Measurements from ENCODE around the gene MAPKAP1.

MAPKAP1 gene

GRCh38 chr9:125508249-125508648 lies 198.8 kb downstream of the MAPKAP1 start:
- DNase-seq: no peak

DNA sequence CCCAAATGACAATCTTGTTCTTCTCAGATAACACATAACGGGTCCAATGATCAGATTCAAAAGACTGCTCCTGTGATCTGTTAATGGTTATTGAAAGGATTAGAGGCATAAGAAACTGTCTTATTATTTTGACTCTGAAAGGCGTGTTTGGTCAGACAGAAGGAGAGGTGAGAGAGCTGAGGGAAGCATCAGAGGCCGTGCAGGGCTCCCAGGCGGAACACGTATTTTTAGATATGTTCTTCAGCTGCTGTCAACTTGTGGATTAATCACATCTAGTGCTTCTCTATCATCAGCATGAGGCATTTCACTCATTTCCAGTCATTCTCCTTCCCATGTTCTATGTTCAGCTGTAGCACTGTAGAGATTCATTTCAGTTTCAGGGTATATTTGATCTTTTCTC lies 199.8 kb downstream of the MAPKAP1 start:
- no peak for DNase-seq

- DNase-seq: no peak
These were observed 201.0 kb downstream of the MAPKAP1 start for GRCh38 chr9:125505988-125506438.

GRCh38 chr9:125504616-125505015 lies 202.4 kb downstream of the MAPKAP1 start:
- no peak for DNase-seq

GRCh38 chr9:125497906-125498305 lies 209.1 kb downstream of the MAPKAP1 start:
- DNase-seq: no peak

- DNase-seq: no peak
These were observed 209.5 kb downstream of the MAPKAP1 start for GRCh38 chr9:125497478-125497877.

- DNase-seq: no peak
These were observed 210.6 kb downstream of the MAPKAP1 start for GRCh38 chr9:125496313-125496834.

DNA sequence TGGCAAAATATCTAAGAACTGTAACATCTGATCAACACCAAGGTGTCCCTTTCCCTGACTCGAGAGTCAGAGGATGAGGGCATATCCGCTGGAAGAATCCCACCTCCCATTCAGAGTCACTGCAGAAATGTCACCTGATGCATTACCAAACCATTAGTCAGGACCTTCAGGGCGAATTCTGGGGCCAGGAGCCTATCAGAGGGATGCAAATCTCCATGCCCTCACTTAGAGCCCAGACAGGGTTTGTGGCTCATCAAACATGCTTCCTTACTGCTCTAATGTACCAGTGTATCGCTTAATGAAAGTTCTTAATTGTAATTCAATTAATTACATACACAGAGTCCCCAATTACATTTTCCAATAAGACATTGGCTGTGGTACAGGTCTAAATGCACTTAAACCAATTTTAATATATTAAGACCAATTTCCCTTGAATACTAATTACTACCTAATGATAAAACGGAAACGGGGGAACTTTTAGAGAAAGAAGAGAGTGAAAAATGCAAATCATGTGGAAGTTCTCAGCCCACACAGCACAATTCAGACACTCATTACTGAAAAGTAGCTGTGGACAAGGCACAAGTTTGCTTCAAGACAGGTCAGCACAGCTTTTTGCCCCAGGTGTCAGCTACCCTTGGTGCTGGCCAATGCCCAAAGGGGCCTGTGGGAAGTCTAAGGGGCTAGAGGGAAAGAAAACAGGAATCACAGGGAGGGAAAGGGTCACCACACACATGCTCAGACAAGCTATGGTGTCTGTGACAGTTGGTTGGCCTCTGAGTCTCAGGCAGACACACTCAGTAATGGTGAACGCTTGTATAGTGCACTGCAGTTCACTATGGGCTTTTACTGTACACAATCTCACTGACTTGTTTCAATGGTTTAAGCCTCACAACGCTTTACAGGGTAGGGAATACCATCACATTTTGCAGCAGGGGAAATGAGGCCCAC lies 211.6 kb downstream of the MAPKAP1 start:
- DNase-seq: no peak

GRCh38 chr9:125494653-125494915 lies 212.4 kb downstream of the MAPKAP1 start:
- DNase-seq: no peak

- DNase-seq: no peak
These were observed 212.9 kb downstream of the MAPKAP1 start for GRCh38 chr9:125493881-125494652.

GRCh38 chr9:125493384-125493783 lies 213.6 kb downstream of the MAPKAP1 start:
- no peak for DNase-seq

- no peak for DNase-seq
These were observed 214.3 kb downstream of the MAPKAP1 start for GRCh38 chr9:125492719-125493118.

- no peak for DNase-seq
These were observed 219.2 kb downstream of the MAPKAP1 start for GRCh38 chr9:125487842-125488241.

DNA sequence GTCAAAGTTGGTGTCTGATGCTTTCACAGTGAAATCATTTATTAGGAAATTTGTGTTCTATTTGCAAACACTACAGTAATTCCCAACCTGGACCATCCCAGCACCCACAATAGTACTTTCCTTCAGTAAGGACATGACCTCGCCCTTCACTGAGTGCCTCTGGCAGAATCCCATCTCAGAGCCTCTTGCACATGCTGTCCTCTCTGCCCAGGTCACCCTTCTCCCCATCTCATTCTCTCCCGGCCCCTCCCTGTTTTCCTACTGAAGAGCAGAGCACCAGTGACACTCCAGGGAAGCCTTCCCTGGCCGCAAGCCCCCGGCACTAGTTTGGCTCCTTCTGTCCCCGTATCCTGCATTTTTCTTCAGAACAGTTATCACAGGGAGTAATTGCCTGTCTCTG lies 220.4 kb downstream of the MAPKAP1 start:
- no peak for DNase-seq

- DNase-seq: no peak
These were observed 220.9 kb downstream of the MAPKAP1 start for GRCh38 chr9:125486152-125486508.

DNA sequence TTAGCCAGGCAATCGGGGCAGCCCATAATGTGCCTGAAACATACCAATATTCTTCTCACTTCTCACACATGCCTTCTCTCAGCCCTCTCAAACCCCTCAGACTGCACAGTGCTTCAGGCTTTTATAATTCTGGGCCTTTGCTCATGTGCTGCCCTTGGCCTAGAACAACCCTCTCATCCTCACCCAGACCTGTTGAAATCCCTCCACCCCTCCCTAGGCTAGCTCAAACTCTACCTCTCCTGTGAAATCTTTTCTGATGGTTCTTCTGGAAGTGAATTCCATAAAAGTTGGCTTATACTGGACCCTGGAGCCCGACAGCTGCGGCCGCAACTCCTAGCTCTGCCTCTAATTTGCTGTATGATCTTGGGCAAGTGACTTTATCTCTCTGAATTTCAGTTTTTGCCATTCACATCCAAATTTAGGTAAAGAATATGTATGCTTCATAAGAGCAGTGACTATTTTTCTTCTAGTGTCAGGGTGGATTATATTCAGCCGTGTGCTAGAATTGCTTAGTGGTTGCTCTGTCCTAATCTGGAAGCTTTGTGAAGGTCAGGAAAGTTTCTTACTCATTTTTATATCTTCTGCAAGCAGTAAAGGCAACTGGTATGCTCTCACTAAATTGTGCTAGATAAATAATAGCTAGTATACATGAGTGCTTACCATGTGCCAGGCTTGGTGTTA lies 221.4 kb downstream of the MAPKAP1 start:
- DNase-seq: no peak

DNA sequence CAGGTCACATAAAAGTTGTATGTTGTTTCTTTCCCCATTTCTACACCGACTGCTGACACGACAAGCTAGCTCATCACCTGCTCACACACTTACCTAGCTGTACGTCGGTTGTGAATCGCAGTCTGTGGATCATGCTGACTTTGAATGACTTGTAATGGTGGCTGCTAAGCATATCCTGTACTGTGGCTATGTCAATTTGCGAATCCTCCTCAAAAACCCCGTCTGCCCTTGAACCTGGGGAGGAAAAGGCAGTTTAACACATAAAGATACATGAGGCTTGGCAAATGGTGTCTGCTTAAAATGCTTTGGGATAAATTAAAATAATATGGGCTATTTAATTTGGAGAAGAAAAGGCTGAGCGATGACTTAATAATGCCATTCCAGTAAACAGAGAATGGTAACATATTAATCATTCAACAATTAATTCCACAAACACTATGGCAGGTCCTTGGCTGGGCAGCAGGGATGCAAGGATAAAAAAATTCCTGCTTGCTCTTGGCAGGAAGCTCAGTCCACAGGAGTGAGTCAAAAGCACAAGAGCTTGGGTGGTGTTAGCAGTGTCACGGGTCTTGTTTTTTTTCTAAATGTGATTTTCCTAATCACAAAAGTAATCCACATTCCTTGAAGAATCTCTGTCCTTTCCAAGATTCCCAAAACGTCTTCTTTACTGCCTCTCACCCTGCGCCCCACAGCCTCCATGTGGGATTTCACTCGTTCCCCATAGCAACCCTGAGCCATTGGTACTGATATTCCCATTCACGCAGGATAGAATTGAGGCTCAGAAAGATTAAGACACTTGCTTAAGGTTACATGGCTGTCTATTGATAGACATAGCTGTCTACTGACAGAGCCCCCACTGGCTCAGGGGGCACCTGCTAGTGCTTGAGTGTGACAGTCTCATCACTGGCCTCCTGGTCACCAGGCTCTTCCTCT lies 222.4 kb downstream of the MAPKAP1 start:
- DNase-seq: no peak

DNA sequence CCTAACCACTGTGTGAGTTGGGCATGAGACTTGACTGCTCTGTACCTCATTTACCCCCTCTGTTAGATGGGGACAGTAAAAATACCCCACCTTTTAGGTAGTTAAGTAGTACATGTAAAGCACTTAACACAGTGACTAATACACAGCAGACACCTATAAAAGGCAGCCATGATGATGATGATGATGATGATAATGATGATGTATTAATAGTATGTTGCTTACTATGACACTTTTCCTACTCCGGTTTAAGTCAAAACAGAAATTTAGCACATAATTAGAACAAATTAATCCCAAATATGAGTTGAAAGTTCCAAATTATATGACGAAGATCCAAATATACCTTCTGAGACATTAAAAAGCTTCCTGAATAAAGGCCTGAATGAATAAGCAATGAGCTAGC lies 223.3 kb downstream of the MAPKAP1 start:
- DNase-seq: no peak

DNA sequence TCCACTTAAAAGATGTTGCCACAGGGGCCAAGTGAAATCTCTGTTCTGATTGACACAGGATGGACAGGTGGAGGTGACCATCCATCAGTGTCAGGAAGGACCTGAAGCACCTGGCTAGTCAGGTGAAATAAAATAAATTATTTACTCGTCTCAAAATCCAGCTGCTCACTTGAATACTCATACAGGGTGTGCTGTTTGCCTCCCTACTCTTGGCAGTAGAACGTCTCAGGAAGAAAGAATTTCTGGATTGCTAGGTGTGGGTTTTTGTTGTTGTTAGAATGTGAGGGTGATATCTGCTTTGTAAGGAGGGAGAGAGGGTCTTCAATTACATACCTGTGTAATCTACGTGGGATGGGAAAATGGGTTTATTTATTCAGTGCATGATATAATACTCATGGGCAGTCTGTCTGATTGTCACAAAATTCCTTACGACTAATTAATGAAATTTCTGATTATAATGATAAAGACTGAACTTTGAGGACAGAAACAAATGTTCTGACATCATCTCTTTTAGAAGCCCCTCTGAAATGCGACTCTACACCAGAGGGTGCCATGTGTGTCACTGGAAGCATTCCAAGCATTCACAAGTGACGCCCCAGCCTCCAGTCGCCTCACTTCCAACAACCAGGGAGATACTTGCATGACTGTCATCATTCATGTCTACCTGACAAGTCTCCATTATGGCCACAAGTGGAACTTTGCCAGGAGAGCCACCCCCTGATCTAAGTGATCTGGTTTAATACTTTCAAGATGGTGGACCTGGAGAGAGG lies 227.0 kb downstream of the MAPKAP1 start:
- no peak for DNase-seq

DNA sequence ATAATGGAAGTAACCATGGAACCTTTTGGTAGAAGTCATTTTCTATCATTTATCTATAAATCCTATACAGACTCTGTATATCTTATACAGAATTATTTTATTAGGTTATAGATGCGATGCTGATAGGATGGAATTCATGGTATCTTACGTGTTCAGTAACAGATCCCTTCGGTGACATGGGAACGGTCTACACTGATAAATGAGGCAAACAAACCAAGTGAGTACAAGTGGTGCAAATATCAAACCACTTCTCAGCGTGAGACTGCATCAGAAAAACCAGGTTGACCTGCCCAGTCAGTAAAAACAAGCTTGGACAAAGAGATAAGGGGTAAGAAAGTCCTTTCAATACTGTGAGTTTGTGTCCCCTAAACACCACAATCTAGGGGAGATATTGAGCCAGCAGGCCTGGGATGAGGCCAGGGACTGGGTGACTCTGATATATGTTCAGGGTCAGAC lies 229.9 kb downstream of the MAPKAP1 start:
- no peak for DNase-seq

- no peak for DNase-seq
These were observed 230.4 kb downstream of the MAPKAP1 start for GRCh38 chr9:125476645-125477044.
